SK-N-SH treated with all-trans-retinoic acid at 6 μM for 48 hours (cell line): ENCODE measurements around the gene PRKCZ.

Source experiments
- CSDC2 ChIP-seq: fragments of 250-450 bp; sonication (Bioruptor Pico); IDR thresholded peaks from 2 replicates; pipeline ENCODE4 v1.5.0; 2020; ENCODE audit warnings: mild to moderate bottlenecking, moderate library complexity
- PATZ1 ChIP-seq: fragments of 250-450 bp; sonication (Bioruptor Pico); IDR thresholded peaks from 2 replicates; pipeline ENCODE4 v1.8.0; 2020; ENCODE audit warnings: mild to moderate bottlenecking, moderate library complexity, borderline replicate concordance
- RARB ChIP-seq: fragments of 250-450 bp; sonication (Bioruptor Pico); IDR thresholded peaks from 2 replicates; pipeline ENCODE4 v1.8.0; 2021; ENCODE audit warnings: mild to moderate bottlenecking, moderate library complexity
- SNAI2 ChIP-seq: fragments of 250-450 bp; sonication (Bioruptor Pico); IDR thresholded peaks from 2 replicates; pipeline ENCODE4 v1.5.0; 2020; ENCODE audit warnings: mild to moderate bottlenecking, moderate library complexity
- TOX ChIP-seq: fragments of 250-450 bp; sonication (Bioruptor Pico); IDR thresholded peaks from 2 replicates; pipeline ENCODE4 v1.8.0; 2021; ENCODE audit warnings: mild to moderate bottlenecking, moderate library complexity, borderline replicate concordance
- ZC3H10 ChIP-seq: fragments of 250-450 bp; sonication (Bioruptor Pico); IDR thresholded peaks from 2 replicates; pipeline ENCODE4 v1.5.1; 2021; ENCODE audit warnings: mild to moderate bottlenecking, moderate library complexity

GRCh38 chr1:2205191-2205952, 155.2 kb downstream of the PRKCZ start:
- no peak for TF ChIP-seq CSDC2
- TF ChIP-seq RARB (CRISPR knock-in tag), result no peak
- TF ChIP-seq PATZ1 (CRISPR knock-in tag), result no peak
- no peak for TF ChIP-seq SNAI2
- no peak for TF ChIP-seq ZC3H10 (CRISPR knock-in tag)
- no peak for TF ChIP-seq TOX (CRISPR knock-in tag)
